HCT116 (cell line): Measurements from ENCODE around the gene LRRC73.

ENCODE experiments used
- ATF3 ChIP-seq: IDR thresholded peaks from 2 replicates; pipeline ENCODE4 v1.6.1; 2012
- EGR1 ChIP-seq: IDR thresholded peaks from 2 replicates; pipeline ENCODE4 v1.6.1; 2012; ENCODE audit warnings: low read depth
- EZH2phosphoT487 ChIP-seq: fragments of 200-600 bp; IDR thresholded peaks from 2 replicates; pipeline ENCODE4 v1.6.1; 2018; ENCODE audit warnings: antibody characterized with exemption, borderline replicate concordance
- POLR2A ChIP-seq: IDR thresholded peaks from 2 replicates; pipeline ENCODE4 v1.7.0; 2011; ENCODE audit warnings: borderline replicate concordance; ENCODE audit not compliant: insufficient read depth, insufficient read length; ENCODE audit errors: extremely low read depth
- POLR2AphosphoS5 ChIP-seq: IDR thresholded peaks from 2 replicates; pipeline ENCODE4 v1.6.1; 2011; ENCODE audit warnings: mild to moderate bottlenecking, low read depth, low read length, moderate library complexity
- RAD21 ChIP-seq: IDR thresholded peaks from 2 replicates; pipeline ENCODE4 v1.6.1; 2012; ENCODE audit warnings: low read depth, mild to moderate bottlenecking
- REST ChIP-seq: IDR thresholded peaks from 2 replicates; pipeline ENCODE4 v1.6.1; 2012; ENCODE audit warnings: low read depth
- SP1 ChIP-seq: IDR thresholded peaks from 2 replicates; pipeline ENCODE4 v1.6.1; 2012; ENCODE audit warnings: low read depth
- TCF7L2 ChIP-seq: IDR thresholded peaks from 2 replicates; pipeline ENCODE4 v1.7.0; 2011; ENCODE audit warnings: borderline replicate concordance, inconsistent platforms; ENCODE audit not compliant: insufficient read depth, insufficient read length; ENCODE audit errors: extremely low read depth
- YY1 ChIP-seq: IDR thresholded peaks from 2 replicates; pipeline ENCODE4 v1.6.1; 2011; ENCODE audit warnings: low read length, low read depth, moderate library complexity, mild to moderate bottlenecking; ENCODE audit not compliant: insufficient replicate concordance; ENCODE audit errors: extremely low read depth
- ZNF274 ChIP-seq: fragments of 200-500 bp; sonication (Bioruptor generic); IDR thresholded peaks from 2 replicates; pipeline ENCODE4 v1.6.1; 2014; ENCODE audit warnings: mild to moderate bottlenecking, low read depth, low read length, inconsistent platforms
- TF ChIP-seq, protein P1 (sequence below), 3 experiments: fragments of 200-600 bp in 1 of 3; sonication (generic) in 1 of 3; IDR thresholded peaks in 2 of 3; conservative IDR thresholded peaks in 1 of 3; 2 replicates each; pipeline ENCODE4 v1.5.1; 2012 to 2017; ENCODE audit warnings: low read depth in 2 of 3, low read length in 2 of 3, antibody characterized with exemption in 1 of 3, borderline replicate concordance in 1 of 3, control low read depth in 1 of 3, mild to moderate bottlenecking in 1 of 3, mixed read lengths in 1 of 3, mixed run types in 1 of 3, moderate library complexity in 1 of 3; ENCODE audit not compliant: insufficient read depth in 1 of 3

- no peak for TF ChIP-seq REST
- TF ChIP-seq ZNF274: no peak
- TF ChIP-seq, protein P1, sequence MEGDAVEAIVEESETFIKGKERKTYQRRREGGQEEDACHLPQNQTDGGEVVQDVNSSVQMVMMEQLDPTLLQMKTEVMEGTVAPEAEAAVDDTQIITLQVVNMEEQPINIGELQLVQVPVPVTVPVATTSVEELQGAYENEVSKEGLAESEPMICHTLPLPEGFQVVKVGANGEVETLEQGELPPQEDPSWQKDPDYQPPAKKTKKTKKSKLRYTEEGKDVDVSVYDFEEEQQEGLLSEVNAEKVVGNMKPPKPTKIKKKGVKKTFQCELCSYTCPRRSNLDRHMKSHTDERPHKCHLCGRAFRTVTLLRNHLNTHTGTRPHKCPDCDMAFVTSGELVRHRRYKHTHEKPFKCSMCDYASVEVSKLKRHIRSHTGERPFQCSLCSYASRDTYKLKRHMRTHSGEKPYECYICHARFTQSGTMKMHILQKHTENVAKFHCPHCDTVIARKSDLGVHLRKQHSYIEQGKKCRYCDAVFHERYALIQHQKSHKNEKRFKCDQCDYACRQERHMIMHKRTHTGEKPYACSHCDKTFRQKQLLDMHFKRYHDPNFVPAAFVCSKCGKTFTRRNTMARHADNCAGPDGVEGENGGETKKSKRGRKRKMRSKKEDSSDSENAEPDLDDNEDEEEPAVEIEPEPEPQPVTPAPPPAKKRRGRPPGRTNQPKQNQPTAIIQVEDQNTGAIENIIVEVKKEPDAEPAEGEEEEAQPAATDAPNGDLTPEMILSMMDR (IDR thresholded peaks at IDR 0.05 in 2 of 3, conservative IDR thresholded peaks at IDR 0.05 in 1 of 3; ENCODE audit: borderline replicate concordance in 1 of 3, insufficient read depth in 1 of 3, low read depth in 2 of 3, low read length in 2 of 3): no peak
- no peak for TF ChIP-seq EZH2phosphoT487
- TF ChIP-seq RAD21: no peak
- no peak for TF ChIP-seq SP1
- no peak for TF ChIP-seq YY1
- TF ChIP-seq POLR2A: no peak
- TF ChIP-seq POLR2AphosphoS5: no peak
- no peak for TF ChIP-seq EGR1
- TF ChIP-seq ATF3: no peak
- no peak for TF ChIP-seq TCF7L2
Measured at GRCh38 chr6:43544461-43544860, 34.3 kb upstream of the LRRC73 start.
